Kidney epithelial cell (primary cell): Measurements from ENCODE around the gene MECR. TPM values are rescaled to one million over a fixed set of nuclear protein-coding genes. Genes with fewer than 3 reads are reported as not detected.

Experiments used
- DNase-seq: peaks from one replicate; pipeline ENCODE4 v3.0.0-alpha.2; 2010; ENCODE audit warnings: low read depth
- H3K27me3 ChIP-seq: 2 replicates; pipeline ENCODE4 v1.6.0; 2011; ENCODE audit warnings: low read length; ENCODE audit not compliant: control insufficient read depth, insufficient read depth
- H3K36me3 ChIP-seq: 2 replicates; pipeline ENCODE4 v1.5.1; 2011; ENCODE audit warnings: low read length; ENCODE audit not compliant: control insufficient read depth, insufficient read depth
- H3K4me3 ChIP-seq: 2 replicates; pipeline ENCODE4 v1.5.1; 2011; ENCODE audit warnings: low read depth, mild to moderate bottlenecking, control low read depth, low read length
- CTCF ChIP-seq: IDR thresholded peaks from 2 replicates; pipeline ENCODE4 v1.5.1; 2011; ENCODE audit warnings: mild to moderate bottlenecking, moderate library complexity, low read length, control low read depth, inconsistent platforms; ENCODE audit not compliant: insufficient read depth, poor library complexity, severe bottlenecking
- total RNA-seq: library from RNA; depleted of rRNA; stranded (reverse); fragments of >200 nt; gene quantifications from 2 replicates; pipeline ENCODE4 v1.2.3, GENCODE V29; 2015

Gene MECR
- total RNA-seq, 1 donor from 2014 or later: 23.6 TPM

DNA sequence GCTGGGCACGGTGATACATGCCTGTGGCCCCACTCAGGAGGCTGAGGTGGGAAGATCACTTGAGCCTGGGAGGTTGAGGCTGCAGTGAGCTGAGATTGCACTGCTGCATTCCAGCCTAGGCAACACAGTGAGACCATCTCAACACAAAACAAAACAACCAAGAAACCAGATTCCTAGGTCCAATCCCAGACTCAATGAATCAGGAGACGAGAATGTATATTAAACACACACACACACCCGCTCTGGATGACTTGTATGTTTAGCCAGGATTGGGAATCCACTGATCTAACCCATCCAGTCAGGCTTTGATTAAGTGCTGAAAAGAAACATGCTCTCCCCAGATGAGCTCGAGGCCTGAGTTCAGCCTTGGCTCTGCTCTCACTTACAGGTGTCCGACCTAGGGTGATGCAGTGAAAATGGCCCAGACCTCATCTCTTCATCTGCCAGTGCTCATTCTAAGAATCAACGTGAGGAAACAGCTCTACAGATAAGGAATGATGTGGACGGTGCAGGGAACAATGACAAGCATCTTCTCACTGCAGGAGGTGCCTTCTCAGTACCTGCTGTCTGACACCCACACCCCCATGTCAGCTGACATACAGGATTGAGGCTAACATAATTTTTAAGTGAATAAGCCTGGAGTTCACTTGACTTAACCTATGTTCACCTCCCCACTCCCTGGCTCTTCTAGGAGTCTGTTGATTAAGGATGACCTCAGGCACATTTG is 33.7 kb downstream of the MECR start:
- Histone ChIP-seq H3K4me3 (no peak overlapping the region), H3K36me3 (peaks cover 4% of the 10 kb centered on the region), H3K27me3 (no peaks in the 10 kb centered on the region)
- DNase-seq: no peak
- no peak for TF ChIP-seq CTCF

GRCh38 chr1:29195881-29196291 is 34.8 kb downstream of the MECR start:
- DNase-seq: no peak
- Histone ChIP-seq H3K36me3 (peaks cover 4% of the 10 kb centered on the region), H3K4me3 (no peak overlapping the region), H3K27me3 (no peaks in the 10 kb centered on the region)
- no peak for TF ChIP-seq CTCF

DNA sequence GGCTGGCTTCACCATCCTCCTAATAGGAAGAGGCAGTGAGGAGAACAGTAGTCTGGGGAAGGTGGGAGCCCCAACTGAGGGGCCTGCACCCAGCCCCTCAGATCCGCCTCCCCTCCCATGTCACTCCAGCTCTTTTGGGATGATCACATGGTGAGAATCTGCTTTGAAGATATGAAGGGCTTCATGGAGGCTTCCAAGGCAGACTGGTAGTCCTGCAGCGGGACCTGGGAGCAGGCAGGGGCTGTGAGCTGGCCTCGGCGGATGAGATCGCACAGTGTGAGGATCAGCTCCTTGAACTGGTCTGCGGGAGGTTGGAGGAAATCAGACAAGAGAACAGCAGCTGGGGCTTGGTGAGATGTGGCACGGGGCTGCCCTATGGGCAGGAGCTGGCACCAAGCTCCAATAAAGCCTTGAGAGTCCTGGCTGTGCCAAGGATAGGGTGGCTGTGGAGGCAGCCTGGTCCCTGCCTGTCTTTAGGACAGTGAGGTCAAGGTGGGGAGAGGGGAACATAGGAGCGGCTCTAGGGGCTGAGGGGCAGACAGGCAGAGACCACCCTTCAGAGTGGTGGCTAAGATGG is 36.8 kb downstream of the MECR start:
- Histone ChIP-seq H3K4me3 (no peak overlapping the region), H3K27me3 (no peaks in the 10 kb centered on the region), H3K36me3 (peaks cover 1% of the 10 kb centered on the region)
- no peak for TF ChIP-seq CTCF
- DNase-seq: no peak

GRCh38 chr1:29190718-29191117 is 40.0 kb downstream of the MECR start:
- DNase-seq: no peak
- no peak for TF ChIP-seq CTCF
- no peaks in the 10 kb centered on the region for H3K27me3 ChIP-seq
- no peak overlapping the region for H3K4me3 ChIP-seq
- no peaks in the 10 kb centered on the region for H3K36me3 ChIP-seq

DNA sequence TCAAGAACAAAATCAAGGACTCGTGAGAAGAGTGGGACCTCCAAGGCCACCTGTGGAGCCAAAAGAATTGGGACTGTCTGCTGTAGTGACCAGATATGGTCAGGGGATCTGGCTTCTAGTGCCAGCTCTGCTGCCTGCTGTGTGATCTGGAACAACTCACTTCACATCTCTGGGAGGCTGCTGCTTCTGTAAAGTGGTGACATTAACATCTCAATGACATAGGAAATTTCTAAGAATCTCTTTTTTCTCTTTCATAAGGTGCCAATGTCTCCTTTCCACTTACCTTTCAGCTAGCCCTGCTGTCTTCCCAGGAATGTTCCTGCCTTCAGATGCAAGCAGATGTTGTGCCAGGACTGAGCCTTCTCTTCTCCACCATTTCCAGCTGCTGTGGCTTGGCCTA is 44.0 kb downstream of the MECR start:
- TF ChIP-seq CTCF: no peak
- Histone ChIP-seq H3K36me3 (no peaks in the 10 kb centered on the region), H3K4me3 (no peak overlapping the region), H3K27me3 (no peaks in the 10 kb centered on the region)
- DNase-seq: no peak

DNA sequence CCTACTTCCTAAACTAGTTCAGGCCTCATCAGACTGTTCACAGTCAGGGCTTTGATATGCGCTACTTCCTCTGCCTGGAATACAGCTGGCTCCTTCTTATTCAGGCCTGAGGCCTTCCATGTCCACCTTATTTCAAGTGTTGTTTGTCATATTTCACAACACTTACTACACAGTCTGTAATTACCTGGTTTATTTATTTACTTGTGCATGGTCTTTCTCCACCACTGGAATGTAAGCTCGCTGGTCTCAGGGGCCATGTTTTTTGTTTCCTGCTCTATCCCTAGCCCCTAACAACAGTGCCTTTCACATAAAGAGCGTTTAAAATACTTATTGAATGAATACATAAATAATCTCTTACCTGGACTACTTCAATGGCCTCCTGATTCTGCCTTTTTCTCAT is 44.5 kb downstream of the MECR start:
- no peaks in the 10 kb centered on the region for H3K36me3 ChIP-seq
- no peak for TF ChIP-seq CTCF
- no peak overlapping the region for H3K4me3 ChIP-seq
- no peaks in the 10 kb centered on the region for H3K27me3 ChIP-seq
- no peak for DNase-seq
